Nephron progenitor cell (in vitro differentiated cells): ENCODE results near the gene SNRNP200.

Source experiments
- DNase-seq: peaks from one replicate; pipeline ENCODE4 v3.0.0; 2021
- H3K27ac Mint-ChIP-seq: 2 replicates; pipeline ENCODE4 v1.8.0; 2021; ENCODE audit warnings: mild to moderate bottlenecking, moderate library complexity, mixed read lengths
- H3K27me3 Mint-ChIP-seq: 2 replicates; pipeline ENCODE4 v1.8.0; 2021; ENCODE audit warnings: mild to moderate bottlenecking, low read depth, mixed read lengths; ENCODE audit not compliant: poor library complexity
- H3K36me3 Mint-ChIP-seq: 2 replicates; pipeline ENCODE4 v1.8.0; 2021; ENCODE audit warnings: low read depth, mixed read lengths
- H3K4me1 Mint-ChIP-seq: 2 replicates; pipeline ENCODE4 v1.8.0; 2021; ENCODE audit warnings: mixed read lengths
- H3K4me3 Mint-ChIP-seq: 2 replicates; pipeline ENCODE4 v1.8.0; 2021; ENCODE audit warnings: mild to moderate bottlenecking, moderate library complexity, mixed read lengths
- H3K9me3 Mint-ChIP-seq: 2 replicates; pipeline ENCODE4 v1.8.0; 2021; ENCODE audit warnings: mild to moderate bottlenecking, moderate library complexity, mixed read lengths
- TF ChIP-seq, protein P1 (sequence below): fragments of 200-600 bp; sonication (generic); IDR thresholded peaks from 2 replicates; pipeline ENCODE4 v1.5.0; 2021; ENCODE audit warnings: antibody characterized with exemption

SNRNP200 gene

DNA sequence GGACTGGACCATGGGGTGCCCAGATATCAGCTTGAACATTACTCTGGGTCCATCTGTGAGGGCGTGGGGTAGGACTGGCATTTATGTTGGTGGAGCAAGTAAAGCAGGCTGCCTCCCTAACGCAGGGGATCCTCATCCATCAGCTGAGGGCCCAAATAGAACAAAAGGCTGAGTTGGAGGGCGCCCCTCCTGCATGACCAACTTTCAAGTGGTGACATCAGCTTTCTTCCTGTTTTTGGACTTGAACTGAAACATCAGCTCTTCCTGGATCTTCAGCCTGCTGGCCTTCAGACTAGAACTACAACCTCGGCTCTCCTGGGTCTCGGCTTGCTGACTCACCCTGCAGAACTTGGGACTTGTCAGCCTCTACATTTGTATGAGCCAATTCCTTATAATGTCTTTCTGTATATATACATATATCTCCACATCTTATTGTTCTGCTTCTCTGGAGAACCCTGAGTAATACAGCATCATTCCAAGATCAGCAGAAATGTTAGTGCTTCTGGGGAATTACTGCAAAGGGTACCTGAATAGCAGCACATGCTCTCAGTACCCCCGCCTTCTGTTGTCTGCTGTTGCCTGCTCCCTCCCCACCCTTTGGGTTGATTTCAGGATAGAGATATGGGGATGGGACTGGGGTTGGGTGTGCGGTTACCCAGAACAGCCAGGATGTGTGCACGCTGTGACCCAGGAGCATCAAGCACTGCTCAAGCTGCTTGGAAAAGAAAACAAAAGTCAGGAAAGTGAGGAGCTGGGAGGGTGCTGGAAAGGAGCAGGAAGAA lies 59.5 kb downstream of the SNRNP200 start:
- Mint-ChIP-seq H3K9me3 (no peaks in the 10 kb centered on the region), H3K27me3 (peaks cover 10% of the 10 kb centered on the region), H3K4me1 (peaks cover 50% of the 10 kb centered on the region), H3K36me3 (peaks cover 16% of the 10 kb centered on the region), H3K4me3 (no peak overlapping the region), H3K27ac (peak overlapping the region; percentile 65)
- TF ChIP-seq, protein P1, sequence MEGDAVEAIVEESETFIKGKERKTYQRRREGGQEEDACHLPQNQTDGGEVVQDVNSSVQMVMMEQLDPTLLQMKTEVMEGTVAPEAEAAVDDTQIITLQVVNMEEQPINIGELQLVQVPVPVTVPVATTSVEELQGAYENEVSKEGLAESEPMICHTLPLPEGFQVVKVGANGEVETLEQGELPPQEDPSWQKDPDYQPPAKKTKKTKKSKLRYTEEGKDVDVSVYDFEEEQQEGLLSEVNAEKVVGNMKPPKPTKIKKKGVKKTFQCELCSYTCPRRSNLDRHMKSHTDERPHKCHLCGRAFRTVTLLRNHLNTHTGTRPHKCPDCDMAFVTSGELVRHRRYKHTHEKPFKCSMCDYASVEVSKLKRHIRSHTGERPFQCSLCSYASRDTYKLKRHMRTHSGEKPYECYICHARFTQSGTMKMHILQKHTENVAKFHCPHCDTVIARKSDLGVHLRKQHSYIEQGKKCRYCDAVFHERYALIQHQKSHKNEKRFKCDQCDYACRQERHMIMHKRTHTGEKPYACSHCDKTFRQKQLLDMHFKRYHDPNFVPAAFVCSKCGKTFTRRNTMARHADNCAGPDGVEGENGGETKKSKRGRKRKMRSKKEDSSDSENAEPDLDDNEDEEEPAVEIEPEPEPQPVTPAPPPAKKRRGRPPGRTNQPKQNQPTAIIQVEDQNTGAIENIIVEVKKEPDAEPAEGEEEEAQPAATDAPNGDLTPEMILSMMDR, result no peak
- DNase-seq, result no peak

DNA sequence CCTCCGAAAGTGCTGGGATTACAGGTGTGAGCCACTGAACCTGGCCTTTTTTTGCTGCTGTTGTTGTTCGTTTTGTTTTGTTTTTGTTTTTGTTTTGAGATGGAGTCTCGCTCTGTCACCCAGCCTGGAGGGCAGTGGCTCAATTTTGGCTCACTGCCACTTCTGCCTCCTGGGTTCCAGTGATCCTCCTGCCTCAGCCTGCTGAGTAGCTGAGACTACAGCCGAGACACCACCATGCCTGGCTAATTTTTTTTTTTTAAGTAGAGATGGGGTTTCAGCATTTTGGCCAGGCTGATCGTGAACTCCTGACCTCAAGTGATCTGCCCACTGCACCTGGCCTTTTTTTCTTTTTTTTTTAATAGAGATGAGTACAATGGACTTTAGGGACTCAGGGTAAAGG lies 61.5 kb downstream of the SNRNP200 start:
- TF ChIP-seq, protein P1, result no peak
- Mint-ChIP-seq H3K27ac (peak overlapping the region; percentile 36), H3K9me3 (no peaks in the 10 kb centered on the region), H3K27me3 (peaks cover 10% of the 10 kb centered on the region), H3K4me3 (no peak overlapping the region), H3K4me1 (peaks cover 33% of the 10 kb centered on the region), H3K36me3 (peaks cover 16% of the 10 kb centered on the region)
- no peak for DNase-seq

DNA sequence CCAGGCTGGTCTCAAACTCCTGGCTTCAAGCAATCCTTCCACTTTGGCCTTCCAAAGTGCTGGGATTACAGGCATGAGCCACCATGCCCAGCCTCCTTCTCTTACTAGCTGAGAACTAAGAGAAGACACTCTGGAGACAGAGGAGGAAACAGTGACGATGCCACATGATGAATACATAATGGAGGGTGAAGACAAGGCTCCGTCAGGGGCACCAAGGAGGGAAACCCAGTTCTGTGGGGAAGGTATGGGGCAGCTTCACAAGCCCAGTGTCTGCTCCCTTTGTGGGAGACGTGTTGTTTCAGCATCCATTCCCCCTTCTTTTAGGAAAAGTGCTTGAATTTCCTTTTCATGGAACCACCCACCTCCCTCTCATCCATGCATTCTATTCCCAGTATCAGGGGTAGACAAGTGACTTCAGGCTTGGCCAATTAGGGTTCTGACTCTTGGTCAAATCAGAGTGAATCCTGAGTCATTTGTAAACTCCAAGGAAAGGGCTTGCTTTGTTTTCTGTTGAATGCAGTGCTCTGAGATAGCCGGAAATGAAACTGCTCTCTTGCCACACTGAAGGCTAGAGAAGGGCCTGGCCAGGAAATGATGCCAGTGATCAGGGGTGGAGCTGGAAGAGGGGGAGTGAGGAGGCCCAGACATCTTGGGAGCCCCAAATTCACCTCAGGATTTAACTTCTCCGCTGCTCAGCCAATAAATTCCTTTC lies 63.3 kb downstream of the SNRNP200 start:
- Mint-ChIP-seq H3K9me3 (no peaks in the 10 kb centered on the region), H3K27me3 (peaks cover 10% of the 10 kb centered on the region), H3K36me3 (peaks cover 16% of the 10 kb centered on the region), H3K4me3 (no peak overlapping the region), H3K27ac (no peak overlapping the region), H3K4me1 (peaks cover 21% of the 10 kb centered on the region)
- DNase-seq, result no peak
- TF ChIP-seq, protein P1, result no peak

DNA sequence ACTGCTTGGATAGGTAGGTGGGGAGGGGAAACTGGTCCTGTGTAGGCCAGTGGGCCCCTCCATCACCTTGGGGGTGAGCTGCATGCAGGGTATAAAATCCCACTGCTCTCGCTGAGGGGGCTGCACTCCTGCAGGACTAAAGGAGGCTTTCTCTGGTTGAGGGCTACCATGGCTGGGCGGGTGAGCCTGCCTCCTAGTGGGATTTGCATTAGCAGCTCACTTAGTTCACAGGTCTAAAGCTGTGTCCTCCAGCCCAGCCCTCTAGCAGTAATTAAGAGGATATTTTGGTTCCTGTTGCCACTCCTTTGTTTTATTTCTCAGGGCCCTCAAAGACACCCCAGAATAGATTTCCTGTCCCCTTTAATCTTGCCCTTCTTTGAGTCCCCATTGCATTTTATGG lies 64.1 kb downstream of the SNRNP200 start:
- TF ChIP-seq, protein P1, result no peak
- Mint-ChIP-seq H3K27ac (no peak overlapping the region), H3K4me3 (no peak overlapping the region), H3K9me3 (no peaks in the 10 kb centered on the region), H3K27me3 (peaks cover 10% of the 10 kb centered on the region), H3K36me3 (peaks cover 16% of the 10 kb centered on the region), H3K4me1 (peaks cover 12% of the 10 kb centered on the region)
- no peak for DNase-seq

DNA sequence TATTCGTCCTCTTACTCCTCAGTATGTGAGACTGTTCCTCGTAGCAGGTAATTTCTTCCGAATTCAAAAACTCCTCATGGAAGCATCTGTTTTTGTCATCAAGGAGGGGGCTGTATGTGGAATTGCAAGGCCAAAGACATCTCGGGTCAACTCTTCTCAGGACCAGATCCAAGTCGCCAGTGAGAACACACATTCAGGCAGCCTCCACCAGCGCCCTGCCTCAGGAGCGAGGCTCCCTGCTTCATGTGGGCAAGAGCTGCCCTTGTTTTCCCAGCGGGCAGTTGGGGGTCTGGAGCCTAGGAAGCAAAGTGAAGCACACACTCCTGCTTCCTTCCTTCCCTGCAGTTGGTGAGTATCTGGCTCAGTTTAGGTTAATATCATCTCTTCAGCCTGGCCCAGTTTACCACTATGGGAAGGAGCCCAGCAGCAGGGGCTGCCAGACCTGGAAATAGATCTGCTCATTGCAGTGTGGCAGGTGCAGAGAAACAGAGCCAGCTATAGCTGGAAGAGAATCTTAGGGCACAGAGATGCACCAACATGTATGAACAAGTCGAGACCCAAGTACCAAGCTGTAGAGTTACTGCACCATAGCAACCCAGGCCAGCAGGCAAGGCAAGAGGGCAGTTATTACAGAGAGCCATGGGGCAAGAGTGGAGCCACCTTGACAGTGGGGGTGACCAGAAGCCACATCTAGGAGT lies 64.9 kb downstream of the SNRNP200 start:
- peaks cover 5% of the 10 kb centered on the region for H3K4me1 Mint-ChIP-seq
- no peak for DNase-seq
- H3K36me3 Mint-ChIP-seq, result peaks cover 11% of the 10 kb centered on the region
- peaks cover 10% of the 10 kb centered on the region for H3K27me3 Mint-ChIP-seq
- no peak overlapping the region for H3K4me3 Mint-ChIP-seq
- TF ChIP-seq, protein P1, result no peak
- no peaks in the 10 kb centered on the region for H3K9me3 Mint-ChIP-seq
- H3K27ac Mint-ChIP-seq, result no peak overlapping the region
